Stimulated activated CD8-positive, alpha-beta memory T cell treated with anti-CD3 and anti-CD28 coated beads, Interleukin-7, amount 100 ng/mL, for 4 hours (primary cell): Measurements from ENCODE around the gene NPFFR1.
"Not testable (repeated sequence)": the region's sequence is repeated elsewhere in the genome, so short reads cannot be mapped to it uniquely, and the experiment has no call there.

Experiments used
- DNase-seq, 2 donors: peaks; one replicate each; pipeline ENCODE4 v3.0.0-alpha.2; 2020; ENCODE audit warnings: low read depth in 2 of 2

The NPFFR1 gene

DNA sequence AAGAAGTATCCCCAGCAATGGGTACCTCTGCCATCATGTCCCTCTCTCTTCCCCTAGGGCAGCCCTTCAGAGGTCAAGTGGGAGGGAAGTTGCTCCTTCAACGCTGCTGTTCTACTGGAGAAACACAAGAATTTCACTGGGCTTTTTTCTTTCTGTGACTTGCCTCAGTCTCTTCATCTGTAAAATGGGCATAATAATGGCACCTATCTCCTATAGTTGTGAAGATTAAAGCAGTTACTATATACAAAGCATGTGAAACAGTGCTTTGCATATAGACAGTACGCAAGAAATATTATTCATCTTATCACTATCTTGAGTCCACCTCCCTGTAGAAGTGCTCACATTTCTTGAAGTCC is 1.6 kb upstream of the NPFFR1 start:
- no peak for DNase-seq

- no peak for DNase-seq
Observed at GRCh38 chr10:70284542-70285475, 1.0 kb upstream of the NPFFR1 start.

DNA sequence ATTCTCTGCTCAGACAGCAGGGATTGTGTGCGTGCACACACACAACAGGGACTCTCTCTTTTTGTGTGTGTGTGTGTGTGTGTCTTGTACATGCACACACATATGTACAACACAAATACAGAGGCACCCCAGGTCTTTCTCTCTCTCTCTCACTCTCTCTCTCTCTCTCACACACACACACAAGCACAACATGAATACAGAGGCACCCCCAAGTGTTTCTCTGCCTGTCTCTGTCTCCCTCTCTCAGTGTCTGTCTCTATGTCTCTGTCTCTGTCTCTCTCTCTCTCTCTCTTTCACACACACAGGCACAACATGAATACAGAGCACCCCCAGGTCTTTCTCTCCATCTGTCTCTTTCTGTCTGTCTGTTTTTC is 746 bp downstream of the NPFFR1 start:
- no peak for DNase-seq

DNA sequence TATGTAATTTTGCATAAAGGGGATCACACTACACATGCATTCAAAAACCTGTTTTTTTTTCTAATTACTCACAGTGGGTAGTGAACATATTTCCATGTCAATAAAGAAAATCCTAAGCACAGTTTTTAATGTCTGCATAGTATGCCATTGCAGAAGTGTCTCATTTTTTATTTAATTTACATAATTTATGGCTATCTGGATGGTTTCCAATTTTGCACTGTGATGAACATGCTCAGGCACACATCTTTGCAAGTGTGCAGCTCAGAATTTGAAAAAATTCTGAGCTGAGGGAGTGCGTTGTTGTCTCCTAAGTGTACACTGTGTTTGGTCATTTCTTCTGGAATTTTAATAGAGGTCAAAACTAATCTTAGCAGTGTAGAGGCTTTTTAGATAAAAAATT is 2.2 kb downstream of the NPFFR1 start:
- DNase-seq = no peak

GRCh38 chr10:70280099-70280498 is 3.7 kb downstream of the NPFFR1 start:
- DNase-seq = no peak

GRCh38 chr10:70277396-70278030 is 6.3 kb downstream of the NPFFR1 start:
- no peak for DNase-seq

DNA sequence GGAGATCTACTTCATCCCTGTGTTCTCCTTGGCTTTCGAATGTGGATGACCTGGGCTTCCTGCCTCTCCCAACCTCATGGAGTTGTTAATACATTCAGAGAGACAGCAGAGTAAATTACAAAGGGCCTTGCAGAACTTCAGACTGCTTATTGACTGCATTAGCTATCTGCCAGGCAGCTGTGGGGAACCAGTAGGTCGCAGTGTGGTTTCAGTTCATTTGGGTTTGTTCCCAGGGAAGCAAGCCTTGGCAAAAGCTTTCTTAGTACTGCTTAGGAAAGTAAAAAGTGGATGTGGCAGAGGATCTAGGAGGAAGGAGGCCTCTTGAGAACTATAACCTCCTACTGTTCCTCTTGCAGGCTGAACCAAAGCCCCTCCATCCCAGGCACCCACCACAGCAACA is 9.2 kb downstream of the NPFFR1 start:
- no peak for DNase-seq

- DNase-seq = no peak
Observed at GRCh38 chr10:70272925-70273316, 10.9 kb downstream of the NPFFR1 start.

DNA sequence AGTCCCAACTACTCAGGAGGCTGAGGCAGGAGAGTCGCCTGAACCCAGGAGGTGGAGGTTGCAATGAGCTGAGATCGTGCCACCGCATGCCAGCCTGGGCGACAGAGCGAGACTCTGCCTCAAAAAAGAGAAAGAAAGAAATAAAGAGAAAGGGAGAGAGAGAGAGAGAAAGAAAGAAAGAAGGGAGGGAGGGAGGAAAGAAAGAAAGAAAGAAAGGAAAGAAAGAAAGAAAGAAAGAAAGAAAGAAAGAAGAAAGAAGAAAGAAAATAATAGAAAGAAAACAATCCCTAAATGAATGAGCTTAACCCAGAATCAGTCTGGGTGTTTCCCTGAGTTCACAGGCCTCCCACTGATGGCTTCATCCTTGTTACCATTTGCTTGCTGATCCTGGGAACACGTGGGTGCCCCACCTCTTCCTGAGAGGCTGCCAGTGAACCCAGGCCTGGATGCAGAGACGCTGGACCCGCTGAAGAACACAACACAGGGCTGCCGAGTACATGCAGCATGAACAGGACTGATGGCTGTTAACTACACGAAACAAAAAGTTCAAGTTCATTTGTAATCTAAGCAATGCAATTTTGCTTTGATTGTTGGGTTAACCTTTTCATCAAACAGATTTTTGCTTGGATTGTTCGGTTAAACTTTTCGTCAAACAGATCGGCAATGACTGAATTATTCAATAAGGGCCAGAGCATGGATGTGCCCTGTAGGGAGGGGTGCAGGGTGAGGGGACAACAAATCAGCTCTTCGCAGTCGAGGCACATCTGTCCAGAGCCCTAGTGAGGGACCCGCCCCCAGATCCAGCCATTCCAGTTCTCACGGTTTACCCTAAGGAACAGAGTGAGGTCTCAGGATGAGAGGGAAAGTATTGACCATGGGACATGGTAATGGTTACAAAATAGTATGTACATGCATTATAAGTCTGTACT is 11.5 kb downstream of the NPFFR1 start:
- no peak for DNase-seq

DNA sequence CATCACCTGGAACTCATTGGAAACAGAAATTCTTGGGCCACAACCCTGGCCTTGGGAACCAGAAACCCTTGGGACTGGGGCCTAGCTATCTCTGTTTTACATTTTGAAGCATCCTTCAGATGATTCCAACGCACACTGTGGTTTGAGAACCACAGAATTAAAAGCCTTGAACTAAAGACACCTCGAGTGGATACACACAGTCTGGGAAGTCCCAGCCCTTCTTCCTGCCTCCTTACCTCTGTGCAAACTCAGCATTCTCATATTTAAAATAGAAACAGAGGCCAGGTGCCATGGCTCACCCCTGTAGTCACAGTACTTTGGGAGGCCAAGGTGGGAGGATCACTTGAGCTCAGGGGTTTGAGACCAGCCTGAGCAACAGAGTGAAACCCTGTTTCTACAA is 12.9 kb downstream of the NPFFR1 start:
- no peak for DNase-seq

GRCh38 chr10:70269741-70270140 is 14.1 kb downstream of the NPFFR1 start:
- DNase-seq = no peak

DNA sequence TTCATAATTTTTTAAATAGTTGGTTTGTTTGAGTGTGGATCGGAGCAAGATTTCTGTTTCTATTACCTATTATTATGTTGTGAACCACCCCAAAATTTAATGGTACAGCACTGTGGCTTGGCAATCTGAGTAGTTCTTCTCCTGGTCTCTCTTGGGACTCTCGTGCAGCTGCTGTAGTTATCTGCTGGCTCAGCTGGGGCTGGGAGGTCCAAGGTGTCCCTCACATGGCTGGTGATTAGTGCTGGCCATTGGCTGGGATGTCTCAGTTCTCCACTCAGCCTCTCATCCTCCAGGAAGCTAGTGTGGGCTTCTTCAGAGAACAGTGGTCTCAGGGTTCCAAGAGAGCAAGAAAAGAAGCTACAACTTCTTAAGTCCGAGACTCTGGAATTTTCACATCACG is 15.4 kb downstream of the NPFFR1 start:
- DNase-seq = no peak

- DNase-seq = no peak
Observed at GRCh38 chr10:70267161-70267933, 16.5 kb downstream of the NPFFR1 start.

DNA sequence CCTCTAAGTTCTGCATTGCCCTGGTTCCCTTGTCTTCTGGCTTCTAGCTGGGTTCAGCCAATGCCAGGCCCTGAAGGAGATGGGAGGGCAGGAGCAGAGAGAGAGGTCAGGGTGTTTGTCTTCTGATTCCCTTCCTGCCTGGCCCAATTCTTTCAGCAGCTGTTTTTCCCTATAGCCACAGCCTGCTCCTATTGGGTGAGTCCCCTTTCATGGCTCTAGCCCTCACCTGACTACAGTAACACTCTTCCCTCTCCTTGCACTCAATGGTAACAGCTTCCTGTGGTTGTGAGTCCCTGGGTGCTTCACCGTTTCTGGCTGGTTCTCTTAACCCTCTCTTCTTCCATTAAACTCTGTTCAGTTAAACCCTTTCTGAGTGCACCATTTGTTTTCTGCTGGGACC is 17.1 kb downstream of the NPFFR1 start:
- no peak for DNase-seq

DNA sequence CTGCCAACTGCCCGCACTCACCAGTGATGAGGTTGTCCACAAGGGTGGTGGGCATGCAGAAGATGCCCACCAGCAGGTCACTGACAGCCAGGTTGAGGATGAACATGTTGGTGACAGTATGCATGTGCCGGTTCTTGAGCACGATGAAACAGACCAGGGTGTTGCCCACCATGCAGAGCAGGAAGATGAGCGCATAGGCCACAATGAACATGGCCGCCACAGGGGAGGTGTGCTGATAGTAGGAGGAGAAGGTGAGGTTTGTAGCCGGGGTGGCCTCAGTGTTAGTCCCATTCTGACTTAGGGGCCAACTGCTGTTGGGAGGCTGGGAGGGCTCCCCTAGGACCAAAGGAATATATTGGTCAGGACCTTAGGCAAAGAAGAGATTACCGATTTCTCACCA is 17.7 kb downstream of the NPFFR1 start:
- no peak for DNase-seq

GRCh38 chr10:70265032-70265689 is 18.6 kb downstream of the NPFFR1 start:
- no peak for DNase-seq

DNA sequence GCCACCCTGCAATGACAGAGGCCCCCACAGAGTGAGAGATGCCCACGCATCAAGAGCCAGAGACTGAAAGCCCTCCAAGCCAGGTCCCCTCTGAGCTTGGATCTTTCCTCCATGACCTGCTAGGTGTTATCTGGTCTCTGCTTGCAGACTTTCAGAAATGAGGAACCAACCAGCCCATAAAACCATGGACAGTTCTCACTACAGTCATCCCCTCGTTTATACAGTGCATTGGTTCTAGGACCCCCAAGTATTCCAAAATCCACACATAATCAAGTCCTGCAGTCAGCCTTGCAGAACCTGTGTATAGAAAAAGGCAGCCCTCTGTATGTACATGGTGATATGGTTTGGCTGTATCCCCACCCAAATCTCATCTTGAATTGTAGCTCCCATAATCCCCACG is 23.1 kb downstream of the NPFFR1 start:
- DNase-seq = no peak

DNA sequence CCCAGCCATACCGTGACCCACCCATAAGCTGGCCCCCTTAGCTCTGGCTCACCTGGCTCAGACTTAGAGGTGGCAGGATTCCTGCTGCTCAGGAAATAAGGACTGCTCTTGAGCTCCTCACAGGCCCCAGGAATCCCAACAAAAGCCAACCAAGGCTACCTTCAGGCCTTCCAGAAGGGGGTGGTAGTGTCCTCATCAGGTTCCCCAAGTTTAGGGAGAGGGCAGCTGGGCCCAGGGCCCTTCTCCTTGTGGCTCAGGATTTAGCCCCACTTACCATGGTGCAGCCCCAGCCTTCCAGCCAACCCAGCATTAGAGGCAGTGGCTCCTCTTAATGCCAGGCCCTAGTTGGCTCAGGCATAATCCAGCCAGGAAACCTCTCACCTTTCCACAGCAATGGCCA is 23.5 kb downstream of the NPFFR1 start:
- DNase-seq = no peak

GRCh38 chr10:70258216-70258615 is 25.6 kb downstream of the NPFFR1 start:
- DNase-seq = no peak

DNA sequence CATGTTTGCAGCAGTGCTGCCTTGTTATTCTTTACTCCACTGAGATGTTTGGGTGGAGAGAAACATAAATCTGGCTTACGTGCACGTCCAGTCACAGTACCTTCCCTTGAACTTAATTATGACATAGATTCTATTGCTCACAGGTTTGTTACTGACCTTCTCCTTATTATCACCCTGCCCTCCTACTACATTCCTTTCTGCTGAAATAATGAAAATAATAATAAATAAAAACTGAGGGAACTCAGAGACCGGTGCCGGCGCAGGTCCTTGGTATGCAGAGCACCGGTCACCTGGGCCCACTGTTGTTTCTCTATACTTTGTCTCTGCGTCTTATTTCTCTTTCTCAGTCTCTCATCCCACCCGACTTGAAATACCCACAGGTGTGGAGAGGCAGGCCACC is 26.0 kb downstream of the NPFFR1 start:
- DNase-seq = not testable (repeated sequence)

DNA sequence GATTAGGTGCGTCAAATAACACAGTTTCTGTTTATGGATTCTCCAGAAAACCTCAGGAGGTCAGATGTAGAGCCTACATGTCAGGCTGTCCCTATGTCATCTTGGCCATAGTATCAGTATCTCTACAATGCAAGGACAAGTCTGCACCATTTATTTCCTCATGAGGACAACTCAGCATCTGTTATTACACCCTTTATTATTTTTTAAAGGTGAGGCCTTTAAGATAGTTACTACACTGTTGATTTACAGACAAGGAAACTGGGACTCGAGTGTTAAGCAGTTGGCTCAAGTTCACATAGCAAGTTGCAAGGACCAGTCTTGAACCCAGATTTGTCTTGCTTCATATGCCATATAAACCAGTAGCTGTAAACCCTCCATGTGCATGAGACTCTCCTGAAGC is 27.3 kb downstream of the NPFFR1 start:
- DNase-seq = no peak
